GM13977 (cell line): ENCODE results near the gene KDM1A.

Experiments used
- DNase-seq: peaks from one replicate; pipeline ENCODE4 v3.0.0; 2012; ENCODE audit warnings: low spot score
- CTCF ChIP-seq: IDR thresholded peaks from 2 replicates; pipeline ENCODE4 v1.5.1; 2012; ENCODE audit warnings: mild to moderate bottlenecking, control low read depth; ENCODE audit not compliant: insufficient read depth; ENCODE audit errors: extremely low read depth, missing control alignments
- in situ Hi-C: fragments of 300-500 bp; cut with MboI; formaldehyde crosslinking; loops from one replicate; pipeline ENCODE4 v1.12.0; 2022; ENCODE audit warnings: low sequenced_read_pairs, low pct_unique_long_range_greater_than_20kb, mixed read lengths, inconsistent platforms; ENCODE audit not compliant: unreplicated experiment

The KDM1A gene

GRCh38 chr1:23116921-23117699 is 97.8 kb downstream of the KDM1A start:
- DNase-seq: no peak
- in situ Hi-C loops: loop anchor here (5.0 kb wide), 1 partner anchor 55 kb away; no protein-coding TSS in a partner anchor
- TF ChIP-seq CTCF: no peak

GRCh38 chr1:23118407-23118806 is 99.1 kb downstream of the KDM1A start:
- no peak for DNase-seq
- TF ChIP-seq CTCF: no peak
- in situ Hi-C loops: loop anchor here (5.0 kb wide), 1 partner anchor 54 kb away; no protein-coding TSS in a partner anchor

GRCh38 chr1:23118957-23119792 is 99.9 kb downstream of the KDM1A start:
- in situ Hi-C loops: loop anchor here (5.0 kb wide), 1 partner anchor 53 kb away; no protein-coding TSS in a partner anchor
- no peak for DNase-seq
- TF ChIP-seq CTCF: no peak

GRCh38 chr1:23120383-23120782 is 101.1 kb downstream of the KDM1A start:
- in situ Hi-C loops: no loop called here
- DNase-seq: no peak
- TF ChIP-seq CTCF: no peak

GRCh38 chr1:23122023-23122748 is 102.9 kb downstream of the KDM1A start:
- TF ChIP-seq CTCF: no peak
- in situ Hi-C loops: no loop called here
- no peak for DNase-seq

GRCh38 chr1:23122796-23123195 is 103.5 kb downstream of the KDM1A start:
- in situ Hi-C loops: no loop called here
- no peak for DNase-seq
- TF ChIP-seq CTCF: no peak
